ENCODE results near the gene BCAP29. TPM values are rescaled to one million over a fixed set of nuclear protein-coding genes. Genes with fewer than 3 reads are reported as not detected.

The BCAP29 gene
- total RNA-seq, 6 donors from 2014 or later, result 29.6 to 97.0 (median 62.2) TPM

GRCh38 chr7:107570298-107570697 is 9.7 kb upstream of the BCAP29 start:
- Histone ChIP-seq H3K36me3 (peaks cover 0 to 23% (median 1%) of the 10 kb centered on the region in 4 donors), H3K27ac (no peak overlapping the region), H3K9me3 (no peaks in the 10 kb centered on the region), H3K4me3 (no peak overlapping the region), H3K4me1 (peaks cover 0 to 2% (median 0%) of the 10 kb centered on the region in 4 donors), H3K27me3 (no peaks in the 10 kb centered on the region)
- TF ChIP-seq EP300 (IDR thresholded peaks at IDR 0.05) (no peak), POLR2A (IDR thresholded peaks at IDR 0.05) (no peak)
- 98 to 100% methylated on average over 1 to 2 of the region's 2 CpGs for WGBS, 2 donors
- no peak for ATAC-seq (ENCODE audit: low FRiP score in 2 of 2)
- DNase-seq, result no peak

GRCh38 chr7:107573537-107573936 is 6.5 kb upstream of the BCAP29 start:
- Histone ChIP-seq H3K4me1 (no peaks in the 10 kb centered on the region), H3K9me3 (no peaks in the 10 kb centered on the region), H3K4me3 (no peak overlapping the region), H3K27me3 (no peaks in the 10 kb centered on the region), H3K36me3 (peaks cover 0 to 23% (median 1%) of the 10 kb centered on the region in 4 donors), H3K27ac (no peak overlapping the region)
- no peak for DNase-seq
- WGBS, 2 donors, result 92 to 97% methylated on average over 4 of the region's 4 CpGs
- ATAC-seq (ENCODE audit: low FRiP score in 2 of 2), result no peak
- TF ChIP-seq POLR2AphosphoS5 (IDR thresholded peaks at IDR 0.05) (no peak), POLR2A (IDR thresholded peaks at IDR 0.05) (no peak), CTCF (IDR thresholded peaks at IDR 0.05) (no peak), EP300 (IDR thresholded peaks at IDR 0.05) (no peak)

- peaks cover 0 to 5% (median 2%) of the 10 kb centered on the region in 4 donors for H3K36me3 ChIP-seq
- peak overlapping the region; percentile 92 to 99 (median 95) for H3K27ac ChIP-seq
- H3K9me3 ChIP-seq, result no peaks in the 10 kb centered on the region
- no peak for TF ChIP-seq EP300 (IDR thresholded peaks at IDR 0.05)
- no peak for TF ChIP-seq CTCF (IDR thresholded peaks at IDR 0.05)
- TF ChIP-seq POLR2A (IDR thresholded peaks at IDR 0.05), result no peak
- TF ChIP-seq POLR2AphosphoS5 (IDR thresholded peaks at IDR 0.05), result no peak
- H3K4me1 ChIP-seq, result peaks cover 9 to 31% (median 27%) of the 10 kb centered on the region in 4 donors
- WGBS, 2 donors, result 3% methylated on average over 9 of the region's 9 CpGs
- peak overlapping the region; percentile 65 to 86 (median 76) for H3K4me3 ChIP-seq
- peak in 1 of 2 donors; percentile 30 for ATAC-seq (ENCODE audit: low FRiP score in 2 of 2)
- H3K27me3 ChIP-seq, result no peaks in the 10 kb centered on the region
- no peak for DNase-seq
Measured at GRCh38 chr7:107579554-107579884, 527 bp upstream of the BCAP29 start.

GRCh38 chr7:107580716-107581383 is 804 bp downstream of the BCAP29 start:
- Histone ChIP-seq H3K4me1 (peaks cover 9 to 31% (median 27%) of the 10 kb centered on the region in 4 donors), H3K36me3 (peaks cover 0 to 18% (median 5%) of the 10 kb centered on the region in 4 donors), H3K27me3 (no peaks in the 10 kb centered on the region), H3K9me3 (no peaks in the 10 kb centered on the region), H3K27ac (peak overlapping the region; percentile 92 to 99 (median 95)), H3K4me3 (peak overlapping the region; percentile 65 to 86 (median 76))
- WGBS, 2 donors, result 36 to 38% methylated on average over 10 of the region's 10 CpGs
- ATAC-seq (ENCODE audit: low FRiP score in 2 of 2) (no peak), DNase-seq (no peak)
- TF ChIP-seq CTCF (IDR thresholded peaks at IDR 0.05), result no peak
- TF ChIP-seq EP300 (IDR thresholded peaks at IDR 0.05), result no peak
- TF ChIP-seq POLR2AphosphoS5 (IDR thresholded peaks at IDR 0.05), result no peak
- TF ChIP-seq POLR2A (IDR thresholded peaks at IDR 0.05), result no peak

GRCh38 chr7:107581387-107582013 is 1.5 kb downstream of the BCAP29 start:
- Histone ChIP-seq H3K36me3 (peaks cover 0 to 18% (median 6%) of the 10 kb centered on the region in 4 donors), H3K4me3 (peak overlapping the region in 3 of 4 donors; percentile 65 to 86 (median 73)), H3K9me3 (no peaks in the 10 kb centered on the region), H3K4me1 (peaks cover 9 to 31% (median 27%) of the 10 kb centered on the region in 4 donors), H3K27ac (peak overlapping the region in 3 of 4 donors; percentile 92 to 99 (median 94)), H3K27me3 (no peaks in the 10 kb centered on the region)
- 46 to 57% methylated on average over 5 of the region's 5 CpGs for WGBS, 2 donors
- ATAC-seq (ENCODE audit: low FRiP score in 2 of 2) (no peak), DNase-seq (no peak)
- TF ChIP-seq EP300 (IDR thresholded peaks at IDR 0.05) (no peak), POLR2A (IDR thresholded peaks at IDR 0.05) (no peak), CTCF (IDR thresholded peaks at IDR 0.05) (no peak), POLR2AphosphoS5 (IDR thresholded peaks at IDR 0.05) (no peak)

All from upper lobe of left lung (tissue), 6 donors.